WTC11 (cell line): Measurements from ENCODE around the gene ATP6V0D1. TPM values are rescaled to one million over a fixed set of nuclear protein-coding genes. Genes with fewer than 3 reads are reported as not detected.

Source experiments
- ATAC-seq: fragments of 200-7000 bp; cut with Tn5 transposase; 2 replicates; pipeline ENCODE4 v1.10.0; 2021; ENCODE audit warnings: mild to moderate bottlenecking, moderate library complexity
- CTCF ChIA-PET: fragments of 300-600 bp; sonication (Branson Sonifier 250); formaldehyde crosslinking; loops from one replicate; lab custom pipeline; 2021; ENCODE audit warnings: antibody characterized with exemption; lab: Charles Lee
- POLR2A ChIA-PET: fragments of 350-600 bp; sonication (Branson Sonifier 250); formaldehyde crosslinking; loops from one replicate; lab custom pipeline; 2021; ENCODE audit warnings: antibody characterized with exemption; lab: Charles Lee
- DNase-seq: peaks from one replicate; pipeline ENCODE4 v3.0.0; 2021; ENCODE audit warnings: low spot score
- H3K27ac Mint-ChIP-seq: 2 replicates; pipeline ENCODE4 v1.8.0; 2021; ENCODE audit warnings: mixed read lengths
- H3K27me3 Mint-ChIP-seq: 2 replicates; pipeline ENCODE4 v1.8.0; 2021; ENCODE audit warnings: low read depth, mild to moderate bottlenecking, moderate library complexity, mixed read lengths
- H3K36me3 Mint-ChIP-seq: 2 replicates; pipeline ENCODE4 v1.8.0; 2021; ENCODE audit warnings: mixed read lengths
- H3K4me1 Mint-ChIP-seq: 2 replicates; pipeline ENCODE4 v1.8.0; 2022; ENCODE audit warnings: mixed read lengths
- H3K4me3 Mint-ChIP-seq: 2 replicates; pipeline ENCODE4 v1.8.0; 2021; ENCODE audit warnings: mild to moderate bottlenecking, moderate library complexity, mixed read lengths
- H3K9me3 Mint-ChIP-seq: 2 replicates; pipeline ENCODE4 v1.8.0; 2021; ENCODE audit warnings: mixed read lengths
- CBFB ChIP-seq: sonication (generic); formaldehyde crosslinking; IDR thresholded peaks from 2 replicates; pipeline ENCODE4 v1.8.1; 2022; ENCODE audit warnings: mild to moderate bottlenecking, low read depth, missing genetic modification reagents
- ELF4 ChIP-seq: sonication (generic); formaldehyde crosslinking; IDR thresholded peaks from 2 replicates; pipeline ENCODE4 v1.8.1; 2022; ENCODE audit warnings: low read depth, mild to moderate bottlenecking, moderate library complexity, missing genetic modification reagents
- EMX1 ChIP-seq: fragments of 250-450 bp; sonication (Bioruptor Pico); IDR thresholded peaks from 2 replicates; pipeline ENCODE4 v1.8.0; 2021; ENCODE audit warnings: mild to moderate bottlenecking
- IRF2 ChIP-seq: sonication (generic); formaldehyde crosslinking; IDR thresholded peaks from 2 replicates; pipeline ENCODE4 v1.8.0; 2022; ENCODE audit warnings: low read depth, missing genetic modification reagents, borderline replicate concordance
- MLX ChIP-seq: sonication (generic); formaldehyde crosslinking; IDR thresholded peaks from 2 replicates; pipeline ENCODE4 v1.8.1; 2023; ENCODE audit warnings: mild to moderate bottlenecking, missing genetic modification reagents, moderate library complexity
- RORB ChIP-seq: fragments of 250-450 bp; sonication (Bioruptor Pico); IDR thresholded peaks from 2 replicates; pipeline ENCODE4 v1.9.0; 2021; ENCODE audit warnings: mild to moderate bottlenecking
- ZNF219 ChIP-seq: sonication (generic); formaldehyde crosslinking; IDR thresholded peaks from 2 replicates; pipeline ENCODE4 v1.8.0; 2023; ENCODE audit warnings: missing genetic modification reagents, mild to moderate bottlenecking, borderline replicate concordance
- total RNA-seq: library from RNA; stranded (reverse); gene quantifications from 3 replicates; pipeline ENCODE4 v1.2.3, GENCODE V29; 2021
- TF ChIP-seq, protein P1 (sequence below): fragments of 200-600 bp; IDR thresholded peaks from 2 replicates; pipeline ENCODE4 v1.8.0; 2022; ENCODE audit warnings: antibody characterized with exemption
- TF ChIP-seq, protein P2 (sequence below): sonication (generic); formaldehyde crosslinking; IDR thresholded peaks from 2 replicates; pipeline ENCODE4 v1.8.0; 2022; ENCODE audit warnings: mild to moderate bottlenecking, missing genetic modification reagents
- TF ChIP-seq, protein P3 (sequence below): sonication (generic); formaldehyde crosslinking; IDR thresholded peaks from 2 replicates; pipeline ENCODE4 v1.8.0; 2022; ENCODE audit warnings: missing genetic modification reagents
- TF ChIP-seq, protein P4 (sequence below): sonication (generic); formaldehyde crosslinking; IDR thresholded peaks from 2 replicates; pipeline ENCODE4 v1.8.1; 2022; ENCODE audit warnings: mild to moderate bottlenecking, missing genetic modification reagents, moderate library complexity, borderline replicate concordance
- TF ChIP-seq, protein P5 (sequence below): sonication (generic); formaldehyde crosslinking; IDR thresholded peaks from 2 replicates; pipeline ENCODE4 v1.8.1; 2023; ENCODE audit warnings: mild to moderate bottlenecking, moderate library complexity, missing genetic modification reagents
- TF ChIP-seq, protein P6 (sequence below): sonication (generic); formaldehyde crosslinking; IDR thresholded peaks from 2 replicates; pipeline ENCODE4 v1.8.1; 2022; ENCODE audit warnings: missing genetic modification reagents, borderline replicate concordance
- TF ChIP-seq, protein P7 (sequence below): sonication (generic); formaldehyde crosslinking; IDR thresholded peaks from 2 replicates; pipeline ENCODE4 v1.8.0; 2023; ENCODE audit warnings: missing genetic modification reagents
- TF ChIP-seq, protein P8 (sequence below): fragments of 250-450 bp; sonication (Bioruptor Pico); IDR thresholded peaks from 2 replicates; pipeline ENCODE4 v1.9.0; 2021; ENCODE audit warnings: mild to moderate bottlenecking

ATP6V0D1 gene
- total RNA-seq, 1 experiment from 2014 or later, result 44.1 TPM

DNA sequence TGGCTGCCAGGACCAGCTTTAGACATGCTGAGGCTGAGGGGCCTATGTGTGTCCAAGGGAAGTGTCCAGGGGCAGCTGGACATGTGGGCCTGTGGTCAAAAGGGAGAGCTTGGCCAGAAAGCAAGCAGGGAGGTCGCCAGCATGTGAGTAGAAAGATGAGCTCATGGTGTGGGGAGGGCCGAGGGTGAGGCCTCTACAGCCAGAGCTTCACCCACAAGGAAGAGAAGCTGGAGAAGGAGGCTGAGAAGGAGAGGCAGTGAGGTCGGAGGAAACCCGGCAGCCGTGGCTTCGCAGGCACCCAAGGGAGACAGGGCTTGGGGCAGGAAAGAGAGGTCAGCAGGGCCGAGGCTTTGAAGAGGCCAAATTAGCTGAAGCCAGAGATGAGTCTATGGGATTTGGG, 54.0 kb downstream of the ATP6V0D1 start:
- H3K9me3 Mint-ChIP-seq, result no peaks in the 10 kb centered on the region
- CTCF ChIA-PET, result interaction anchor here (0.6 to 10.4 kb wide), 15 partner anchors 20 to 498 kb away, joined by 3 to 234 read pairs (median 6); partner anchors contain the start of genes ATP6V0D1, NOL3 and TPPP3
- TF ChIP-seq ZNF219 (CRISPR knock-in tag) (no peak), ELF4 (CRISPR knock-in tag) (no peak), RORB (CRISPR knock-in tag) (no peak), EMX1 (no peak), CBFB (CRISPR knock-in tag) (no peak), IRF2 (CRISPR knock-in tag) (no peak), MLX (CRISPR knock-in tag) (no peak)
- TF ChIP-seq, protein P1, sequence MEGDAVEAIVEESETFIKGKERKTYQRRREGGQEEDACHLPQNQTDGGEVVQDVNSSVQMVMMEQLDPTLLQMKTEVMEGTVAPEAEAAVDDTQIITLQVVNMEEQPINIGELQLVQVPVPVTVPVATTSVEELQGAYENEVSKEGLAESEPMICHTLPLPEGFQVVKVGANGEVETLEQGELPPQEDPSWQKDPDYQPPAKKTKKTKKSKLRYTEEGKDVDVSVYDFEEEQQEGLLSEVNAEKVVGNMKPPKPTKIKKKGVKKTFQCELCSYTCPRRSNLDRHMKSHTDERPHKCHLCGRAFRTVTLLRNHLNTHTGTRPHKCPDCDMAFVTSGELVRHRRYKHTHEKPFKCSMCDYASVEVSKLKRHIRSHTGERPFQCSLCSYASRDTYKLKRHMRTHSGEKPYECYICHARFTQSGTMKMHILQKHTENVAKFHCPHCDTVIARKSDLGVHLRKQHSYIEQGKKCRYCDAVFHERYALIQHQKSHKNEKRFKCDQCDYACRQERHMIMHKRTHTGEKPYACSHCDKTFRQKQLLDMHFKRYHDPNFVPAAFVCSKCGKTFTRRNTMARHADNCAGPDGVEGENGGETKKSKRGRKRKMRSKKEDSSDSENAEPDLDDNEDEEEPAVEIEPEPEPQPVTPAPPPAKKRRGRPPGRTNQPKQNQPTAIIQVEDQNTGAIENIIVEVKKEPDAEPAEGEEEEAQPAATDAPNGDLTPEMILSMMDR, result no peak
- TF ChIP-seq, protein P2, sequence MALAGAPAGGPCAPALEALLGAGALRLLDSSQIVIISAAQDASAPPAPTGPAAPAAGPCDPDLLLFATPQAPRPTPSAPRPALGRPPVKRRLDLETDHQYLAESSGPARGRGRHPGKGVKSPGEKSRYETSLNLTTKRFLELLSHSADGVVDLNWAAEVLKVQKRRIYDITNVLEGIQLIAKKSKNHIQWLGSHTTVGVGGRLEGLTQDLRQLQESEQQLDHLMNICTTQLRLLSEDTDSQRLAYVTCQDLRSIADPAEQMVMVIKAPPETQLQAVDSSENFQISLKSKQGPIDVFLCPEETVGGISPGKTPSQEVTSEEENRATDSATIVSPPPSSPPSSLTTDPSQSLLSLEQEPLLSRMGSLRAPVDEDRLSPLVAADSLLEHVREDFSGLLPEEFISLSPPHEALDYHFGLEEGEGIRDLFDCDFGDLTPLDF (CRISPR knock-in tag), result no peak
- TF ChIP-seq, protein P3, sequence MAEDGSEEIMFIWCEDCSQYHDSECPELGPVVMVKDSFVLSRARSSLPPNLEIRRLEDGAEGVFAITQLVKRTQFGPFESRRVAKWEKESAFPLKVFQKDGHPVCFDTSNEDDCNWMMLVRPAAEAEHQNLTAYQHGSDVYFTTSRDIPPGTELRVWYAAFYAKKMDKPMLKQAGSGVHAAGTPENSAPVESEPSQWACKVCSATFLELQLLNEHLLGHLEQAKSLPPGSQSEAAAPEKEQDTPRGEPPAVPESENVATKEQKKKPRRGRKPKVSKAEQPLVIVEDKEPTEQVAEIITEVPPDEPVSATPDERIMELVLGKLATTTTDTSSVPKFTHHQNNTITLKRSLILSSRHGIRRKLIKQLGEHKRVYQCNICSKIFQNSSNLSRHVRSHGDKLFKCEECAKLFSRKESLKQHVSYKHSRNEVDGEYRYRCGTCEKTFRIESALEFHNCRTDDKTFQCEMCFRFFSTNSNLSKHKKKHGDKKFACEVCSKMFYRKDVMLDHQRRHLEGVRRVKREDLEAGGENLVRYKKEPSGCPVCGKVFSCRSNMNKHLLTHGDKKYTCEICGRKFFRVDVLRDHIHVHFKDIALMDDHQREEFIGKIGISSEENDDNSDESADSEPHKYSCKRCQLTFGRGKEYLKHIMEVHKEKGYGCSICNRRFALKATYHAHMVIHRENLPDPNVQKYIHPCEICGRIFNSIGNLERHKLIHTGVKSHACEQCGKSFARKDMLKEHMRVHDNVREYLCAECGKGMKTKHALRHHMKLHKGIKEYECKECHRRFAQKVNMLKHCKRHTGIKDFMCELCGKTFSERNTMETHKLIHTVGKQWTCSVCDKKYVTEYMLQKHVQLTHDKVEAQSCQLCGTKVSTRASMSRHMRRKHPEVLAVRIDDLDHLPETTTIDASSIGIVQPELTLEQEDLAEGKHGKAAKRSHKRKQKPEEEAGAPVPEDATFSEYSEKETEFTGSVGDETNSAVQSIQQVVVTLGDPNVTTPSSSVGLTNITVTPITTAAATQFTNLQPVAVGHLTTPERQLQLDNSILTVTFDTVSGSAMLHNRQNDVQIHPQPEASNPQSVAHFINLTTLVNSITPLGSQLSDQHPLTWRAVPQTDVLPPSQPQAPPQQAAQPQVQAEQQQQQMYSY (CRISPR knock-in tag), result no peak
- TF ChIP-seq, protein P4, sequence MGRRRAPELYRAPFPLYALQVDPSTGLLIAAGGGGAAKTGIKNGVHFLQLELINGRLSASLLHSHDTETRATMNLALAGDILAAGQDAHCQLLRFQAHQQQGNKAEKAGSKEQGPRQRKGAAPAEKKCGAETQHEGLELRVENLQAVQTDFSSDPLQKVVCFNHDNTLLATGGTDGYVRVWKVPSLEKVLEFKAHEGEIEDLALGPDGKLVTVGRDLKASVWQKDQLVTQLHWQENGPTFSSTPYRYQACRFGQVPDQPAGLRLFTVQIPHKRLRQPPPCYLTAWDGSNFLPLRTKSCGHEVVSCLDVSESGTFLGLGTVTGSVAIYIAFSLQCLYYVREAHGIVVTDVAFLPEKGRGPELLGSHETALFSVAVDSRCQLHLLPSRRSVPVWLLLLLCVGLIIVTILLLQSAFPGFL (CRISPR knock-in tag), result no peak
- TF ChIP-seq, protein P5, sequence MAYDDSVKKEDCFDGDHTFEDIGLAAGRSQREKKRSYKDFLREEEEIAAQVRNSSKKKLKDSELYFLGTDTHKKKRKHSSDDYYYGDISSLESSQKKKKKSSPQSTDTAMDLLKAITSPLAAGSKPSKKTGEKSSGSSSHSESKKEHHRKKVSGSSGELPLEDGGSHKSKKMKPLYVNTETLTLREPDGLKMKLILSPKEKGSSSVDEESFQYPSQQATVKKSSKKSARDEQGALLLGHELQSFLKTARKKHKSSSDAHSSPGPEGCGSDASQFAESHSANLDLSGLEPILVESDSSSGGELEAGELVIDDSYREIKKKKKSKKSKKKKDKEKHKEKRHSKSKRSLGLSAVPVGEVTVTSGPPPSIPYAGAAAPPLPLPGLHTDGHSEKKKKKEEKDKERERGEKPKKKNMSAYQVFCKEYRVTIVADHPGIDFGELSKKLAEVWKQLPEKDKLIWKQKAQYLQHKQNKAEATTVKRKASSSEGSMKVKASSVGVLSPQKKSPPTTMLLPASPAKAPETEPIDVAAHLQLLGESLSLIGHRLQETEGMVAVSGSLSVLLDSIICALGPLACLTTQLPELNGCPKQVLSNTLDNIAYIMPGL (CRISPR knock-in tag), result no peak
- TF ChIP-seq, protein P6, sequence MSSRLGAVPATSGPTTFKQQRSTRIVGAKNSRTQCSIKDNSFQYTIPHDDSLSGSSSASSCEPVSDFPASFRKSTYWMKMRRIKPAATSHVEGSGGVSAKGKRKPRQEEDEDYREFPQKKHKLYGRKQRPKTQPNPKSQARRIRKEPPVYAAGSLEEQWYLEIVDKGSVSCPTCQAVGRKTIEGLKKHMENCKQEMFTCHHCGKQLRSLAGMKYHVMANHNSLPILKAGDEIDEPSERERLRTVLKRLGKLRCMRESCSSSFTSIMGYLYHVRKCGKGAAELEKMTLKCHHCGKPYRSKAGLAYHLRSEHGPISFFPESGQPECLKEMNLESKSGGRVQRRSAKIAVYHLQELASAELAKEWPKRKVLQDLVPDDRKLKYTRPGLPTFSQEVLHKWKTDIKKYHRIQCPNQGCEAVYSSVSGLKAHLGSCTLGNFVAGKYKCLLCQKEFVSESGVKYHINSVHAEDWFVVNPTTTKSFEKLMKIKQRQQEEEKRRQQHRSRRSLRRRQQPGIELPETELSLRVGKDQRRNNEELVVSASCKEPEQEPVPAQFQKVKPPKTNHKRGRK (CRISPR knock-in tag), result no peak
- TF ChIP-seq, protein P7, sequence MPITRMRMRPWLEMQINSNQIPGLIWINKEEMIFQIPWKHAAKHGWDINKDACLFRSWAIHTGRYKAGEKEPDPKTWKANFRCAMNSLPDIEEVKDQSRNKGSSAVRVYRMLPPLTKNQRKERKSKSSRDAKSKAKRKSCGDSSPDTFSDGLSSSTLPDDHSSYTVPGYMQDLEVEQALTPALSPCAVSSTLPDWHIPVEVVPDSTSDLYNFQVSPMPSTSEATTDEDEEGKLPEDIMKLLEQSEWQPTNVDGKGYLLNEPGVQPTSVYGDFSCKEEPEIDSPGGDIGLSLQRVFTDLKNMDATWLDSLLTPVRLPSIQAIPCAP (CRISPR knock-in tag), result no peak
- TF ChIP-seq, protein P8, sequence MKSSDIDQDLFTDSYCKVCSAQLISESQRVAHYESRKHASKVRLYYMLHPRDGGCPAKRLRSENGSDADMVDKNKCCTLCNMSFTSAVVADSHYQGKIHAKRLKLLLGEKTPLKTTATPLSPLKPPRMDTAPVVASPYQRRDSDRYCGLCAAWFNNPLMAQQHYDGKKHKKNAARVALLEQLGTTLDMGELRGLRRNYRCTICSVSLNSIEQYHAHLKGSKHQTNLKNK (CRISPR knock-in tag), result no peak
- TF ChIP-seq, all 79 proteins: peak for 0
- Mint-ChIP-seq H3K4me1 (peaks cover 78% of the 10 kb centered on the region), H3K4me3 (no peak overlapping the region), H3K27me3 (peaks cover 12% of the 10 kb centered on the region), H3K36me3 (no peaks in the 10 kb centered on the region), H3K27ac (peak overlapping the region; percentile 37)
- ATAC-seq, result no peak
- POLR2A ChIA-PET, result interaction anchor here (0.6 kb wide), 3 partner anchors 9 to 228 kb away, joined by 3 to 4 read pairs (median 4); no protein-coding TSS in a partner anchor
- no peak for DNase-seq
